RPMI7951 (cell line): ENCODE measurements around the gene KRT82. TPM values are rescaled to one million over a fixed set of nuclear protein-coding genes. Genes with fewer than 3 reads are reported as not detected.
"Not testable (repeated sequence)": the region's sequence is repeated elsewhere in the genome, so short reads cannot be mapped to it uniquely, and the experiment has no call there.

Experiments used
- DNase-seq: peaks from one replicate; pipeline ENCODE4 v3.0.0-alpha.2; 2012; ENCODE audit warnings: low read depth
- total RNA-seq: library from RNA; depleted of rRNA; stranded (reverse); fragments of >200 nt; shearing (Covaris generic); gene quantifications from 2 replicates; pipeline ENCODE4 v1.2.3, GENCODE V29; 2014

Gene KRT82
- total RNA-seq, 1 experiment from 2014 or later: not detected

- DNase-seq: no peak
Measured at GRCh38 chr12:52413202-52413601, 7.1 kb upstream of the KRT82 start.

- no peak for DNase-seq
Measured at GRCh38 chr12:52411815-52412214, 5.7 kb upstream of the KRT82 start.

- DNase-seq: not testable (repeated sequence)
Measured at GRCh38 chr12:52410589-52411248, 4.6 kb upstream of the KRT82 start.

- DNase-seq: no peak
Measured at GRCh38 chr12:52407918-52408317, 1.8 kb upstream of the KRT82 start.

GRCh38 chr12:52404951-52405350, 1.2 kb downstream of the KRT82 start:
- no peak for DNase-seq

GRCh38 chr12:52403561-52403960, 2.6 kb downstream of the KRT82 start:
- no peak for DNase-seq

GRCh38 chr12:52402873-52403540, 3.1 kb downstream of the KRT82 start:
- DNase-seq: no peak

GRCh38 chr12:52402377-52402776, 3.8 kb downstream of the KRT82 start:
- DNase-seq: no peak

- DNase-seq: no peak
Measured at GRCh38 chr12:52401926-52402325, 4.2 kb downstream of the KRT82 start.

- no peak for DNase-seq
Measured at GRCh38 chr12:52401526-52401925, 4.6 kb downstream of the KRT82 start.

GRCh38 chr12:52400906-52401305, 5.2 kb downstream of the KRT82 start:
- DNase-seq: no peak

- DNase-seq: no peak
Measured at GRCh38 chr12:52399756-52400155, 6.4 kb downstream of the KRT82 start.

- no peak for DNase-seq
Measured at GRCh38 chr12:52398176-52398575, 8.0 kb downstream of the KRT82 start.

- DNase-seq: no peak
Measured at GRCh38 chr12:52396656-52397055, 9.5 kb downstream of the KRT82 start.

- no peak for DNase-seq
Measured at GRCh38 chr12:52395761-52396434, 10.2 kb downstream of the KRT82 start.

GRCh38 chr12:52394836-52395405, 11.2 kb downstream of the KRT82 start:
- no peak for DNase-seq

GRCh38 chr12:52392465-52393007, 13.6 kb downstream of the KRT82 start:
- no peak for DNase-seq

GRCh38 chr12:52391618-52392002, 14.5 kb downstream of the KRT82 start:
- DNase-seq: peak; percentile 47

GRCh38 chr12:52390739-52391617, 15.2 kb downstream of the KRT82 start:
- peak; percentile 14 for DNase-seq

- no peak for DNase-seq
Measured at GRCh38 chr12:52389313-52390207, 16.6 kb downstream of the KRT82 start.
